ENCODE measurements around the gene TMPRSS11A.

TMPRSS11A gene

GRCh38 chr4:67933755-67934154 is 29.5 kb downstream of the TMPRSS11A start:
- no peak for TF ChIP-seq CTCF (IDR thresholded peaks at IDR 0.05; ENCODE audit: low read depth, low read length)
- DNase-seq (ENCODE audit: extremely low read depth, low read depth) = no peak

DNA sequence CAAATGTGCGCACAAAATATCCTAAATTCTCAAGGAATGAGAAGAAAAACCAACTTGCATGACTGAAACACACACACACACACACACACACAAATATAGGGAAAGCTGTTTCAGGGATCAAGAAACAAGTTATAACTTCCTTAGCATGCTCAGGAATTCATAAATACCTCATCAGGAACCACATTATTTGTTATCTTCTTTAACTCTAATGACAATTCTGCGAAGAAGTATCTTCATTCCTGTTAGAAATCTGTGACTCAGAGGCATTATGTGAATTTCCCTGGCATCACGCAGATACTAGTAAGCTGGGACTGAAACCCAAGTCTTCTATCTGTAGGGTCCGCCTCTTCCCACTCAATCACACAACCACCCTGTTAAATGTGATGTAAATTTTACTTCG is 30.3 kb downstream of the TMPRSS11A start:
- TF ChIP-seq CTCF (IDR thresholded peaks at IDR 0.05; ENCODE audit: low read depth, low read length) = no peak
- no peak for DNase-seq (ENCODE audit: extremely low read depth, low read depth)

- TF ChIP-seq CTCF (IDR thresholded peaks at IDR 0.05; ENCODE audit: low read depth, low read length) = no peak
- no peak for DNase-seq (ENCODE audit: extremely low read depth, low read depth)
Measured at GRCh38 chr4:67931256-67931655, 32.0 kb downstream of the TMPRSS11A start.

- TF ChIP-seq CTCF (IDR thresholded peaks at IDR 0.05; ENCODE audit: low read depth, low read length) = no peak
- no peak for DNase-seq (ENCODE audit: extremely low read depth, low read depth)
Measured at GRCh38 chr4:67929426-67929825, 33.9 kb downstream of the TMPRSS11A start.

GRCh38 chr4:67928546-67928945 is 34.7 kb downstream of the TMPRSS11A start:
- TF ChIP-seq CTCF (IDR thresholded peaks at IDR 0.05; ENCODE audit: low read depth, low read length) = no peak
- no peak for DNase-seq (ENCODE audit: extremely low read depth, low read depth)

DNA sequence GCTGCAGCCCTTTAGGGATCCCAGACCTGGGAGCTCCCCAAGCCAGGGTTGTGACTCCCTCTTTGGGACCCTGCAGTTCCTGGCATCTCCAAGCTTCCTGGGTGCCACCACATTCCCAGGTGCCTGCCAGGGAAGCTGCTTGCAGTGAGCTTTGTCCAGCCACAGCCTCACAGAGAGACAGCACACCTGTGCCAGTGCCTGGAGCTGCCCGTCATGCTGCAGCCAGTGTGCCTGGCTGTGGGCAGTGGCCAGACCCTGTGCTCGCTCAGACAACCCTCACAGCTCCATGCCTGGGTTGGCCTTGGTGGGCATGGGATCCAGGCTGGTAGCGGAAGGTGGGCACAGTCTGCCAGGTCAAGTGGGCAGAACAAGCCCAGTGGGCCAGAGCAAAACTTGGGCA is 36.0 kb downstream of the TMPRSS11A start:
- no peak for DNase-seq (ENCODE audit: extremely low read depth, low read depth)

GRCh38 chr4:67926485-67926884 is 36.8 kb downstream of the TMPRSS11A start:
- no peak for TF ChIP-seq CTCF (IDR thresholded peaks at IDR 0.05; ENCODE audit: low read depth, low read length)
- no peak for DNase-seq (ENCODE audit: extremely low read depth, low read depth)

More for the DNA sequence above, 36.0 kb downstream of the TMPRSS11A start:
- no peak for TF ChIP-seq CTCF (IDR thresholded peaks at IDR 0.05; ENCODE audit: low read depth, low read length)
